Body of pancreas (tissue), 4 donors: ENCODE results near the gene DLGAP1. TPM values are rescaled to one million over a fixed set of nuclear protein-coding genes. Genes with fewer than 3 reads are reported as not detected.

Experiments used
- ATAC-seq: fragments of 150-250 bp; one replicate; pipeline ENCODE4 v1.9.1; 2016
- DNase-seq, 4 donors: peaks; one replicate each; pipeline ENCODE4 v3.0.0-alpha.2; 2019
- H3K27ac ChIP-seq, 4 donors: fragments of 200-600 bp; sonication (generic); 1 replicate in 3 of 4; 2 replicates in 1 of 4; pipeline versions ENCODE4 v1.5.1 to v1.6.1; 2016 to 2019; ENCODE audit warnings: mild to moderate bottlenecking in 1 of 4, mixed read lengths in 1 of 4, moderate library complexity in 1 of 4
- H3K27me3 ChIP-seq, 2 donors: fragments of 200-600 bp; sonication (generic); one replicate each; pipeline ENCODE4 v1.6.0; 2016; ENCODE audit warnings: mild to moderate bottlenecking in 1 of 2
- H3K36me3 ChIP-seq, 2 donors: fragments of 200-600 bp; sonication (generic); replicated peaks in 1 of 2; 2 replicates each; pipeline ENCODE4 v1.5.1; 2016; ENCODE audit warnings: low read depth in 2 of 2; ENCODE audit not compliant: insufficient read depth in 1 of 2
- H3K4me1 ChIP-seq: fragments of 200-600 bp; sonication (generic); one replicate; pipeline ENCODE4 v1.6.0; 2016
- H3K4me3 ChIP-seq, 2 donors: fragments of 200-600 bp; sonication (generic); 1 replicate in 1 of 2; 2 replicates in 1 of 2; pipeline ENCODE4 v1.5.1; 2016 to 2019
- H3K9me3 ChIP-seq, 3 donors: fragments of 200-600 bp; sonication (generic); 1 replicate in 2 of 3; 2 replicates in 1 of 3; pipeline ENCODE4 v1.5.1; 2016
- POLR2A ChIP-seq, 3 donors: fragments of 450-650 bp; IDR thresholded peaks; one replicate each; pipeline ENCODE4 v1.6.1; 2016; ENCODE audit warnings: antibody characterized with exemption in 3 of 3, mild to moderate bottlenecking in 2 of 3
- WGBS, 2 donors: methylation state at CpG; one replicate each; pipeline ENCODE4 v1.1.5; 2017; 5-methylcytosine and 5-hydroxymethylcytosine counted together
- intact Hi-C: fragments of 100-400 bp; cut with DNase I; formaldehyde crosslinking; loops from one replicate; pipeline ENCODE4 v1.15.1; 2023
- total RNA-seq, 2 donors: library from RNA; depleted of rRNA; stranded (reverse); fragments of >200 nt; gene quantifications; one replicate each; pipeline ENCODE4 v1.1.0, GENCODE V29; 2016
- TF ChIP-seq, protein P1 (sequence below), 7 experiments: fragments of 450-650 bp in 4 of 7; fragments of 200-600 bp in 3 of 7; sonication (generic) in 3 of 7; IDR thresholded peaks; one replicate each; pipeline ENCODE4 v1.5.1; 2016 to 2019; ENCODE audit warnings: antibody characterized with exemption in 7 of 7

Gene DLGAP1
- total RNA-seq, 2 donors from 2014 or later: 0.52 to 7.9 TPM

DNA sequence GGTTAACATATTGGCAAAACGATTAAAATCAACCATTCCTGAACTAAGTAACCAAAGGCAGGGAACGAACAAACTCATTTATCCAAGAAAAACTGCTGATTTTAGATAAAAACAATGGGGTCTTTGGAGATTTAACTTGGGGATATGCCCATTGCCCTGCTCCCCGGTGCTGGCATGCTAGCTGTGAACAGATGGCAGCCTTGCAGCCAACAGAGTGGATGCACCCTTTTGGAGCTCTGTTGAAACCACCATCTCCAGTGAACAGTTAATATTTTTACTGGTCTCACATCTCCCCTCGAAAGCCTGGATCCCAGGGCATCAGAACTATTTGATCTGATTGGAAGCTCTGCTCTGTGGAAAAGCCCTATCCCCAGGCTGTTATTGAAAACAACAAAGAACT lies 702.0 kb downstream of the DLGAP1 start:
- Histone ChIP-seq H3K27ac (no peak overlapping the region), H3K36me3 (no peaks in the 10 kb centered on the region), H3K9me3 (no peaks in the 10 kb centered on the region), H3K27me3 (no peaks in the 10 kb centered on the region), H3K4me1 (no peaks in the 10 kb centered on the region), H3K4me3 (no peak overlapping the region)
- ATAC-seq: no peak
- intact Hi-C loops: no loop called here
- DNase-seq: no peak
- no peak for TF ChIP-seq POLR2A (IDR thresholded peaks at IDR 0.05)
- TF ChIP-seq, protein P1, sequence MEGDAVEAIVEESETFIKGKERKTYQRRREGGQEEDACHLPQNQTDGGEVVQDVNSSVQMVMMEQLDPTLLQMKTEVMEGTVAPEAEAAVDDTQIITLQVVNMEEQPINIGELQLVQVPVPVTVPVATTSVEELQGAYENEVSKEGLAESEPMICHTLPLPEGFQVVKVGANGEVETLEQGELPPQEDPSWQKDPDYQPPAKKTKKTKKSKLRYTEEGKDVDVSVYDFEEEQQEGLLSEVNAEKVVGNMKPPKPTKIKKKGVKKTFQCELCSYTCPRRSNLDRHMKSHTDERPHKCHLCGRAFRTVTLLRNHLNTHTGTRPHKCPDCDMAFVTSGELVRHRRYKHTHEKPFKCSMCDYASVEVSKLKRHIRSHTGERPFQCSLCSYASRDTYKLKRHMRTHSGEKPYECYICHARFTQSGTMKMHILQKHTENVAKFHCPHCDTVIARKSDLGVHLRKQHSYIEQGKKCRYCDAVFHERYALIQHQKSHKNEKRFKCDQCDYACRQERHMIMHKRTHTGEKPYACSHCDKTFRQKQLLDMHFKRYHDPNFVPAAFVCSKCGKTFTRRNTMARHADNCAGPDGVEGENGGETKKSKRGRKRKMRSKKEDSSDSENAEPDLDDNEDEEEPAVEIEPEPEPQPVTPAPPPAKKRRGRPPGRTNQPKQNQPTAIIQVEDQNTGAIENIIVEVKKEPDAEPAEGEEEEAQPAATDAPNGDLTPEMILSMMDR (IDR thresholded peaks at IDR 0.05): no peak
- WGBS, 2 donors: 42 to 43% methylated on average over 4 of the region's 4 CpGs

DNA sequence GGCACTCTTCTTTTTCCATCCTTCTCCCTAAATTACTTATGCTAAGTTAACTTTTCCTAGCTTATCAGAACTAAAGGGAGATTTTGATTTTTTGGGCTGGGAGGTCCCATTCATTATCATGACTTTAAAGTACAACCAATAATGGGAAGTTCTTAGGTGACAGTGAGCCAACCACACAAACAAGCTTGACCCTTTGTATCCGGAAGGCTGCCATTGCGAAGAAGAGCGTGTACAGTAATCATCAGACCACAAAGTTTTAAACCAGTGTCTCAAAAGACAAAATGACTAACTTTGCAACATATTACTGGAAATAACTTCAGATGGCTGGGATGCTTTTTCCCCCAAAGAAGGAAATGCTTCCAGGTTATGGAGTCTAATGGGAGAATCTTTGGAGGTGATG lies 707.0 kb downstream of the DLGAP1 start:
- no peaks in the 10 kb centered on the region for H3K36me3 ChIP-seq
- H3K27me3 ChIP-seq: no peaks in the 10 kb centered on the region
- 64 to 78% methylated on average over 3 of the region's 3 CpGs for WGBS, 2 donors
- H3K27ac ChIP-seq: peak overlapping the region in 1 of 4 donors; percentile 20
- TF ChIP-seq, protein P1 (IDR thresholded peaks at IDR 0.05): no peak
- TF ChIP-seq POLR2A (IDR thresholded peaks at IDR 0.05): no peak
- ATAC-seq (no peak), DNase-seq (no peak)
- intact Hi-C loops: no loop called here
- H3K9me3 ChIP-seq: no peaks in the 10 kb centered on the region
- no peak overlapping the region for H3K4me3 ChIP-seq
- no peaks in the 10 kb centered on the region for H3K4me1 ChIP-seq

DNA sequence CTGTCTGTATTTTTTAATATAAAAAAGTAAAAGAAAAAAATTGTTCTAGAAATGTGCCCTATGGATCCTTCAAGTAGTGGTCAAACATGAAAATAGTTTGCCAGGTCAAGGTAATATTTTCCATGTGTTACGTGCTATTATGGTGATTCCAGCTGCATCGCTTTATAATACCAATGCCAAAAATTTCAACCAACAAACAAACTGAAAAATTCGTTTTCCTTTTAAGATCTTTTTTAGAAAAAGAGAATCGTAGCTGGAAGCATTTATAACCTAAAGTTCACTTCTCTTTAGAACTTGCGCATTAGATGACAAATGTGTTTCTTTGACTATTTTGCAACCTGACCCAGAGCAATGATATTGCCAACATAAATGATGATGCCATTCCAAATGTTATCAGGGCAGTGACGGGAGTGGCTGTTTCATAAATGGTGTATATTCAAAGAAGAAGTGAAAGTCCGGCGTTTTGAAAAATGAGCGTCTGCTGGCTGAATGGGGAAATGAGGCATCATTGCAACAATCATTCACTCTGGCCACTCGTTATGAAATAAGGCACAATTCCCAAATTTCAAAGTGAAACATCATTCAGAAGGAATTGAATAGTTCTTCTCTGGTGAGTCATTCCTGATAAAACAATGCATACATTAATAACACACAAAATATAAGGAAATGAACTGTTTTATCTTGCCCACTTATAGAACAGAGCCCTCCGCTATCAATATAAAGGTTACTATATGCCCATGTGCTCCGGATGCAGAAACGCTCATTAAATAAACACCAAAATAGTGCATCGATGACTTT lies 707.7 kb downstream of the DLGAP1 start:
- DNase-seq: peak in 1 of 4 donors; percentile 65
- Histone ChIP-seq H3K36me3 (no peaks in the 10 kb centered on the region), H3K4me1 (no peaks in the 10 kb centered on the region), H3K9me3 (no peaks in the 10 kb centered on the region), H3K27ac (peak overlapping the region in 1 of 4 donors; percentile 32), H3K4me3 (no peak overlapping the region), H3K27me3 (no peaks in the 10 kb centered on the region)
- no peak for ATAC-seq
- WGBS, 2 donors: 53 to 69% methylated on average over 14 of the region's 14 CpGs
- intact Hi-C loops: no loop called here
- TF ChIP-seq, protein P1 (IDR thresholded peaks at IDR 0.05): no peak
- no peak for TF ChIP-seq POLR2A (IDR thresholded peaks at IDR 0.05)

GRCh38 chr18:3742541-3742940 lies 712.6 kb downstream of the DLGAP1 start:
- ATAC-seq (no peak), DNase-seq (no peak)
- Histone ChIP-seq H3K27me3 (no peaks in the 10 kb centered on the region), H3K36me3 (no peaks in the 10 kb centered on the region), H3K4me1 (no peaks in the 10 kb centered on the region), H3K9me3 (no peaks in the 10 kb centered on the region), H3K4me3 (no peak overlapping the region), H3K27ac (no peak overlapping the region)
- TF ChIP-seq, protein P1 (IDR thresholded peaks at IDR 0.05): no peak
- TF ChIP-seq POLR2A (IDR thresholded peaks at IDR 0.05): no peak
- intact Hi-C loops: no loop called here
- 24 to 25% methylated on average over 1 of the region's 1 CpG for WGBS, 2 donors

- Histone ChIP-seq H3K4me1 (no peaks in the 10 kb centered on the region), H3K9me3 (no peaks in the 10 kb centered on the region), H3K27me3 (no peaks in the 10 kb centered on the region), H3K36me3 (no peaks in the 10 kb centered on the region), H3K4me3 (no peak overlapping the region), H3K27ac (no peak overlapping the region)
- 92 to 97% methylated on average over 1 of the region's 1 CpG for WGBS, 2 donors
- DNase-seq (no peak), ATAC-seq (no peak)
- intact Hi-C loops: no loop called here
- TF ChIP-seq, protein P1 (IDR thresholded peaks at IDR 0.05): no peak
- no peak for TF ChIP-seq POLR2A (IDR thresholded peaks at IDR 0.05)
Measured at GRCh38 chr18:3741333-3741732, 713.8 kb downstream of the DLGAP1 start.
